Glutamatergic neuron (in vitro differentiated cells): ENCODE results near the gene GEMIN8. TPM values are rescaled to one million over a fixed set of nuclear protein-coding genes. Genes with fewer than 3 reads are reported as not detected.

Experiments
- DNase-seq: peaks from one replicate; pipeline ENCODE4 v3.0.0; 2022
- H3K27ac Mint-ChIP-seq: one replicate; pipeline ENCODE4 v1.8.0; 2020; ENCODE audit warnings: mild to moderate bottlenecking, mixed read lengths, inconsistent platforms; ENCODE audit not compliant: unreplicated experiment
- H3K27me3 Mint-ChIP-seq: one replicate; pipeline ENCODE4 v1.8.0; 2020; ENCODE audit warnings: mild to moderate bottlenecking, moderate library complexity, mixed read lengths, inconsistent platforms; ENCODE audit not compliant: unreplicated experiment
- H3K36me3 Mint-ChIP-seq: one replicate; pipeline ENCODE4 v1.8.0; 2020; ENCODE audit warnings: mild to moderate bottlenecking, mixed read lengths, inconsistent platforms; ENCODE audit not compliant: unreplicated experiment
- H3K4me1 Mint-ChIP-seq: one replicate; pipeline ENCODE4 v1.8.0; 2020; ENCODE audit warnings: mild to moderate bottlenecking, low read depth, mixed read lengths, inconsistent platforms; ENCODE audit not compliant: unreplicated experiment
- H3K4me3 Mint-ChIP-seq: one replicate; pipeline ENCODE4 v1.8.0; 2020; ENCODE audit warnings: mild to moderate bottlenecking, mixed read lengths, inconsistent platforms; ENCODE audit not compliant: unreplicated experiment
- H3K9me3 Mint-ChIP-seq: one replicate; pipeline ENCODE4 v1.8.0; 2020; ENCODE audit warnings: mild to moderate bottlenecking, moderate library complexity, mixed read lengths, inconsistent platforms; ENCODE audit not compliant: unreplicated experiment
- total RNA-seq: library from RNA; stranded (reverse); fragmentation: NEBNext Ultra II Directional; extraction: Animal tissue kit (Norgen Biotek cat#: 25700); gene quantifications from one replicate; pipeline ENCODE4 v1.2.1, GENCODE V29; 2021; ENCODE audit not compliant: unreplicated experiment
- TF ChIP-seq, protein P1 (sequence below): fragments of 200-600 bp; sonication (generic); IDR thresholded peaks from one replicate; pipeline ENCODE4 v1.5.0; 2021; ENCODE audit not compliant: partially characterized antibody, unreplicated experiment

The GEMIN8 gene
- total RNA-seq, 1 donor from 2014 or later: 8.2 TPM

DNA sequence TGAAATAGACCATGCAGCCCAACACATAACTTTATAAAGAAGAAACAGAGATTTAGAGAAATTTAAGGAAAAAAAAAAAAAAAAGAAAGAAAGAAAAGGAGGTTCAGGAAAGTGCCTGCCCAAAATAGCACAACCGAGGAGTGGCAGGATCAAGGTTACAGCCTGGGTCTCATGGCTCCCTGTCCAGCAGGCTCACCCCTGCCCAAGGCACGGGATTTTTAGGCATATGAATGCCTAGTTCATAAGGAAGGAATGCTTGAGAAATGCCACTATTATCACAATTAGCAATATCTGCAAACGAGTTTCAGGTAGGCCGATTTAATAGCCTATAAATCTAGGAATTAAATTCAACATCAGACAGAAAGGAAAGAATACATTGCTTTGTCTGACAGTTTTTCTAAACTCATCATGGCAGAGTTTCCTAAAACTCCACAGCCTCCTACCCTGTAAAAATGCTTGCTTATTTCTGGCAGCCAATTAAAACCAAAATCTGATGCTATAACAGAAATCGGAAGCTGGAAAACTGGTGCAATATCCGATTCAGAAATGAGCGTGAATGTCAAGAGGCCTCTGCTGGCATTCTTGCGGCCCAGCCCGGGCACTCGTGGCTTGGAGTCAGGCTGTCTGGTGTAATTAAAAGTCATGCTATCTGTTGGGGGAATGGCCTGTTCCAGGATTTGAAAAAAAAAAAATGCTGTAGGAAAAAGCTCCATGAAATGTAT lies 63.5 kb downstream of the GEMIN8 start:
- Mint-ChIP-seq H3K36me3 (no peaks in the 10 kb centered on the region), H3K9me3 (no peaks in the 10 kb centered on the region), H3K4me3 (no peak overlapping the region), H3K27ac (no peak overlapping the region), H3K27me3 (no peaks in the 10 kb centered on the region), H3K4me1 (no peaks in the 10 kb centered on the region)
- TF ChIP-seq, protein P1, sequence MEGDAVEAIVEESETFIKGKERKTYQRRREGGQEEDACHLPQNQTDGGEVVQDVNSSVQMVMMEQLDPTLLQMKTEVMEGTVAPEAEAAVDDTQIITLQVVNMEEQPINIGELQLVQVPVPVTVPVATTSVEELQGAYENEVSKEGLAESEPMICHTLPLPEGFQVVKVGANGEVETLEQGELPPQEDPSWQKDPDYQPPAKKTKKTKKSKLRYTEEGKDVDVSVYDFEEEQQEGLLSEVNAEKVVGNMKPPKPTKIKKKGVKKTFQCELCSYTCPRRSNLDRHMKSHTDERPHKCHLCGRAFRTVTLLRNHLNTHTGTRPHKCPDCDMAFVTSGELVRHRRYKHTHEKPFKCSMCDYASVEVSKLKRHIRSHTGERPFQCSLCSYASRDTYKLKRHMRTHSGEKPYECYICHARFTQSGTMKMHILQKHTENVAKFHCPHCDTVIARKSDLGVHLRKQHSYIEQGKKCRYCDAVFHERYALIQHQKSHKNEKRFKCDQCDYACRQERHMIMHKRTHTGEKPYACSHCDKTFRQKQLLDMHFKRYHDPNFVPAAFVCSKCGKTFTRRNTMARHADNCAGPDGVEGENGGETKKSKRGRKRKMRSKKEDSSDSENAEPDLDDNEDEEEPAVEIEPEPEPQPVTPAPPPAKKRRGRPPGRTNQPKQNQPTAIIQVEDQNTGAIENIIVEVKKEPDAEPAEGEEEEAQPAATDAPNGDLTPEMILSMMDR: no peak
- no peak for DNase-seq

DNA sequence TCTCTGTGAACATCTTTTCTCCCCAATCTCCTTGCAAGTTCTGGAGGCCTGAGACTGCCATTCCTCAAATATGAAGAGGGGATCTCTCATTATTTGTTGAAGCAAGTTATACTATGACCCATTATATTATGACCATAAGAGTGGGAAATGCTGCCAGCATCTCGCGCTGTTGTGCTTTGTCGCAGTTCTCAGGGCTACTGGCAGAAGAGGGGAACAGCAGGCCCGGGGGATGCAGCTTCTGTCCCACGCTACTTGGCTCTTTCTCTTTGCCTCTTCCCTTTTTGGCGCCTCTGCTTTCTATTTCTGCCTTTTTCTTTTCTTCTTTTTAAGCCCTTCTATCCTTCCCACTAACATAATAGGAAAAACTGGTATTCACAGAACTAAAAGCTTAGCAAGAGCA lies 64.2 kb downstream of the GEMIN8 start:
- no peak overlapping the region for H3K27ac Mint-ChIP-seq

DNA sequence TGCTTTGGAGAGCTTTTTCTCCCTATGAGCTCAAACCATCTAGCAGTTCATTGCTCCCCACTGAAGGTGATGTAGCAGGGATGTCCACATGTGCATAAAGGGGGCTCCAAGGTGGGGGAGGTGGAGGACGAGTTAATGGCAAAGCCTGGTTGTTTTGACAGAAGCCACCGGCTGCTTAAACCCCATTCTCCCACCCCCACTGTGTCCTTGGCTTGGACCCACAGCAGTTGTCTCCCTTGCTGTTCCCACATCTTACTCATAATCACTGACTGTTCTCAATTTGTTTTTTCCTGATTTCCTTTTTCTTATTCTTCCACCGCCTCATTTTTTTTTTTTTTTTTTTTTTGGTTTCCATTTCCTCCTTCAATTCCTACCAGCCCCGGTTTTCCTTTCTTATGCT lies 72.7 kb downstream of the GEMIN8 start:
- H3K36me3 Mint-ChIP-seq: peaks cover 5% of the 10 kb centered on the region

More for the DNA sequence above, 64.2 kb downstream of the GEMIN8 start:
- no peaks in the 10 kb centered on the region for H3K9me3 Mint-ChIP-seq
- no peaks in the 10 kb centered on the region for H3K4me1 Mint-ChIP-seq
- H3K36me3 Mint-ChIP-seq: no peaks in the 10 kb centered on the region
- TF ChIP-seq, protein P1: no peak
- no peak for DNase-seq
- no peak overlapping the region for H3K4me3 Mint-ChIP-seq
- H3K27me3 Mint-ChIP-seq: no peaks in the 10 kb centered on the region

More for the DNA sequence above, 72.7 kb downstream of the GEMIN8 start:
- no peak overlapping the region for H3K27ac Mint-ChIP-seq
- no peak overlapping the region for H3K4me3 Mint-ChIP-seq
- DNase-seq: no peak
- no peaks in the 10 kb centered on the region for H3K4me1 Mint-ChIP-seq
- H3K27me3 Mint-ChIP-seq: no peaks in the 10 kb centered on the region
- TF ChIP-seq, protein P1: no peak
- H3K9me3 Mint-ChIP-seq: peaks cover 5% of the 10 kb centered on the region

Other genes with a start within 250 kb of the GEMIN8 start
- gene GPM6B, start 212.8 kb downstream of the GEMIN8 start, total RNA-seq: 516 TPM